Suppressor macrophage treated with lipopolysaccharide for 1 hour (primary cell): Measurements from ENCODE around the gene TTC32.

ENCODE experiments used
- DNase-seq, 3 donors: peaks; one replicate each; pipeline ENCODE4 v3.0.0-alpha.2; 2020 to 2022

The TTC32 gene

GRCh38 chr2:19848952-19849351 is 52.8 kb downstream of the TTC32 start:
- no peak for DNase-seq

- DNase-seq = no peak
These were observed 53.6 kb downstream of the TTC32 start for GRCh38 chr2:19848029-19848750.

GRCh38 chr2:19847486-19847885 is 54.3 kb downstream of the TTC32 start:
- no peak for DNase-seq
